Activated CD4-positive, alpha-beta T cell treated with anti-CD3 and anti-CD28 coated beads for 4 hours (primary cell): ENCODE measurements around the gene FST.

Experiments used
- DNase-seq, 2 donors: peaks; one replicate each; pipeline ENCODE4 v3.0.0-alpha.2; 2020

The FST gene

GRCh38 chr5:53475320-53475719, 5.1 kb upstream of the FST start:
- DNase-seq = no peak

GRCh38 chr5:53476019-53476418, 4.4 kb upstream of the FST start:
- DNase-seq = no peak

GRCh38 chr5:53476531-53477480, 3.6 kb upstream of the FST start:
- DNase-seq = no peak

GRCh38 chr5:53478411-53479044, 1.9 kb upstream of the FST start:
- no peak for DNase-seq

- no peak for DNase-seq
Observed at GRCh38 chr5:53479045-53479589, 1.3 kb upstream of the FST start.

- DNase-seq = peak in 1 of 2 donors; percentile 28
Observed at GRCh38 chr5:53479590-53480415, 626 bp upstream of the FST start.

- DNase-seq = no peak
Observed at GRCh38 chr5:53481159-53481886, 894 bp downstream of the FST start.

GRCh38 chr5:53481887-53482716, 1.7 kb downstream of the FST start:
- DNase-seq = peak; percentile 38 to 45

GRCh38 chr5:53482717-53483638, 2.5 kb downstream of the FST start:
- no peak for DNase-seq

- DNase-seq = no peak
Observed at GRCh38 chr5:53487436-53487835, 7.0 kb downstream of the FST start.

GRCh38 chr5:53488195-53488722, 7.8 kb downstream of the FST start:
- no peak for DNase-seq

- DNase-seq = no peak
Observed at GRCh38 chr5:53490747-53491146, 10.3 kb downstream of the FST start.

- DNase-seq = no peak
Observed at GRCh38 chr5:53501054-53501453, 20.6 kb downstream of the FST start.

- no peak for DNase-seq
Observed at GRCh38 chr5:53503562-53504218, 23.3 kb downstream of the FST start.

GRCh38 chr5:53507013-53507412, 26.6 kb downstream of the FST start:
- no peak for DNase-seq

- no peak for DNase-seq
Observed at GRCh38 chr5:53508125-53508524, 27.7 kb downstream of the FST start.

- DNase-seq = no peak
Observed at GRCh38 chr5:53512539-53512938, 32.1 kb downstream of the FST start.

- no peak for DNase-seq
Observed at GRCh38 chr5:53515988-53516387, 35.6 kb downstream of the FST start.

GRCh38 chr5:53520813-53521212, 40.4 kb downstream of the FST start:
- DNase-seq = no peak
